Mucosa of descending colon (tissue), 3 donors: Measurements from ENCODE around the gene CAMKK1. TPM values are rescaled to one million over a fixed set of nuclear protein-coding genes. Genes with fewer than 3 reads are reported as not detected.
A peak's percentile ranks its signal among the peaks of the same experiment; 100 is the strongest.

Experiments
- ATAC-seq: fragments of 200-7000 bp; cut with Tn5 transposase; one replicate; pipeline ENCODE4 v1.9.1; 2020; ENCODE audit warnings: mild to moderate bottlenecking, moderate library complexity
- DNase-seq, 3 donors: peaks; one replicate each; pipeline ENCODE4 v3.0.0-alpha.2; 2020
- H3K36me3 ChIP-seq: fragments of 200-600 bp; one replicate; pipeline ENCODE4 v1.8.0; 2021; ENCODE audit warnings: low read depth, mild to moderate bottlenecking
- H3K4me1 ChIP-seq: fragments of 200-600 bp; one replicate; pipeline ENCODE4 v1.8.0; 2021; ENCODE audit warnings: low read depth, mild to moderate bottlenecking
- H3K4me3 ChIP-seq: fragments of 200-600 bp; one replicate; pipeline ENCODE4 v1.8.0; 2021; ENCODE audit warnings: mild to moderate bottlenecking
- H3K9me3 ChIP-seq: fragments of 200-600 bp; one replicate; pipeline ENCODE4 v1.8.0; 2021; ENCODE audit warnings: mild to moderate bottlenecking
- intact Hi-C, 2 donors: fragments of 100-400 bp; cut with DNase I in 1 of 2; cut with micrococcal nuclease in 1 of 2; formaldehyde crosslinking; loops; one replicate each; pipeline versions ENCODE4 v1.11.0 to v1.11.1; 2022; cut with DNase I, micrococcal nuclease
- total RNA-seq, 3 donors: library from RNA; stranded (reverse); fragmentation: NEBNext Ultra II Directional in 2 of 3; extraction: Animal tissue kit (Norgen Biotek cat#: 25700) in 2 of 3; gene quantifications; one replicate each; pipeline versions ENCODE4 v1.2.1 to v1.2.4, GENCODE V29; 2021 to 2023
- TF ChIP-seq, protein P1 (sequence below): fragments of 200-600 bp; IDR thresholded peaks from one replicate; pipeline ENCODE4 v1.8.0; 2022; ENCODE audit warnings: antibody characterized with exemption, mild to moderate bottlenecking
- donor health status: DM: no; HTN: no; CAD: no; lungs with moderate emphysema.
- donor health status: DM: no; HTN: no; CAD: no.
- donor health status: DM: no; HTN: yes; CAD: no.

The CAMKK1 gene
- total RNA-seq, 3 donors from 2014 or later = 4.8 to 11.6 (median 6.2) TPM

DNA sequence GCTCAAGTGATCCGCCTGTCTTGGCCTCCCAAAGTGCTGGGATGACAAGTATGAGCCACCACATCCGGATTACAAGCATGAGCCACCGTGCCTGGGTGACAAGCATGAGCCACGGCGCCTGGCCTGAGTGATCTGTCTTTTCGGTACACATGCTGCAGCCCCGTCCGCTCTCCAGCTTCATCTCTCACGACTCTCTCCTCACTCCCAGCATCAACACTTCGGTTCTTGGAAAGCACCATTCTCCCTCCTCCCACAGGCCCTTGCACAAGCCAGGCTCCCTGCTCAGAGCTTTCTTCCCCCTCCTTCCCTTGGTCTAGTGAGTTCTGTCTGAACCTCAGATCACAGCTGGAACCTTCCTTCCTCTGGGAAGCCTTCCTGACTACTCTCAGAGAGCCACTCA is 40.3 kb downstream of the CAMKK1 start:
- ATAC-seq (no peak), DNase-seq (peak in 2 of 3 donors; percentile 7 to 20)
- TF ChIP-seq, protein P1, sequence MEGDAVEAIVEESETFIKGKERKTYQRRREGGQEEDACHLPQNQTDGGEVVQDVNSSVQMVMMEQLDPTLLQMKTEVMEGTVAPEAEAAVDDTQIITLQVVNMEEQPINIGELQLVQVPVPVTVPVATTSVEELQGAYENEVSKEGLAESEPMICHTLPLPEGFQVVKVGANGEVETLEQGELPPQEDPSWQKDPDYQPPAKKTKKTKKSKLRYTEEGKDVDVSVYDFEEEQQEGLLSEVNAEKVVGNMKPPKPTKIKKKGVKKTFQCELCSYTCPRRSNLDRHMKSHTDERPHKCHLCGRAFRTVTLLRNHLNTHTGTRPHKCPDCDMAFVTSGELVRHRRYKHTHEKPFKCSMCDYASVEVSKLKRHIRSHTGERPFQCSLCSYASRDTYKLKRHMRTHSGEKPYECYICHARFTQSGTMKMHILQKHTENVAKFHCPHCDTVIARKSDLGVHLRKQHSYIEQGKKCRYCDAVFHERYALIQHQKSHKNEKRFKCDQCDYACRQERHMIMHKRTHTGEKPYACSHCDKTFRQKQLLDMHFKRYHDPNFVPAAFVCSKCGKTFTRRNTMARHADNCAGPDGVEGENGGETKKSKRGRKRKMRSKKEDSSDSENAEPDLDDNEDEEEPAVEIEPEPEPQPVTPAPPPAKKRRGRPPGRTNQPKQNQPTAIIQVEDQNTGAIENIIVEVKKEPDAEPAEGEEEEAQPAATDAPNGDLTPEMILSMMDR = no peak
- intact Hi-C loops = loop anchor here in 1 of 2 donors (10.0 kb wide), 1 partner anchor 1808 kb away; the partner anchor contains the start of gene OVCA2
- Histone ChIP-seq H3K4me3 (no peak overlapping the region), H3K36me3 (no peaks in the 10 kb centered on the region), H3K9me3 (no peaks in the 10 kb centered on the region), H3K4me1 (no peaks in the 10 kb centered on the region)

DNA sequence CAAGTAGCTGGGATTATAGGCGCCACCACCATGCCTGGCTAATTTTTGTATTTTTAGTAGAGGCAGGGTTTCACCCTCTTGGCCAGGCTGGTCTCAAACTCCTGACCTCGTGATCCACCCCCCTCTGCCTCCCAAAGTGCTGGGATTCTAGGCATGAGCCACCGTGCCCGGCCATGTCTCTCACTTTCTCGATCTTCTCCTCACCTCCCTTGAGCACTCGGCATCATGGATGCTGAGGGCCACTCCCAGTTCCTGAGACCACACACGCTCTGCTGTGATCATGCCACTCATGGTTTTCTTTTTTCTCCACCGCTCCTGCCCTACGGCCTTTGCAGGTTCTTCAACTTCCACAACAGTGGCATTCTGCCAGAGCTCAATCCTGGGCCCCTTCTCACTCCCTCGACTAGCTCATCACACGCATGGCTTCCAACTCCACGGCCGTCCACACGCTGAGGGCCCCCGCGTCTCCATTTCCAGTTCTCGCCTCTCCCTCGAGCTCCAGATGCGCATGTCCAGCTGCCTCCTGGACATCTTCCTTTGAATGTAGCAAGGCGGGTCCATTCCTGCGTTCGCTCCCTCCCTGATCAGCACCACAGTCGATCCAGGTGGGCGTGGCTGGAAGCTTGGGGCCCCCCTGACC is 41.3 kb downstream of the CAMKK1 start:
- ATAC-seq = no peak
- Histone ChIP-seq H3K9me3 (no peaks in the 10 kb centered on the region), H3K4me1 (no peaks in the 10 kb centered on the region), H3K36me3 (no peaks in the 10 kb centered on the region), H3K4me3 (no peak overlapping the region)
- TF ChIP-seq, protein P1 = no peak
- peak in 2 of 3 donors; percentile 11 to 39 for DNase-seq
- intact Hi-C loops = loop anchor here in 1 of 2 donors (10.0 kb wide), 1 partner anchor 1807 kb away; the partner anchor contains the start of gene OVCA2

DNA sequence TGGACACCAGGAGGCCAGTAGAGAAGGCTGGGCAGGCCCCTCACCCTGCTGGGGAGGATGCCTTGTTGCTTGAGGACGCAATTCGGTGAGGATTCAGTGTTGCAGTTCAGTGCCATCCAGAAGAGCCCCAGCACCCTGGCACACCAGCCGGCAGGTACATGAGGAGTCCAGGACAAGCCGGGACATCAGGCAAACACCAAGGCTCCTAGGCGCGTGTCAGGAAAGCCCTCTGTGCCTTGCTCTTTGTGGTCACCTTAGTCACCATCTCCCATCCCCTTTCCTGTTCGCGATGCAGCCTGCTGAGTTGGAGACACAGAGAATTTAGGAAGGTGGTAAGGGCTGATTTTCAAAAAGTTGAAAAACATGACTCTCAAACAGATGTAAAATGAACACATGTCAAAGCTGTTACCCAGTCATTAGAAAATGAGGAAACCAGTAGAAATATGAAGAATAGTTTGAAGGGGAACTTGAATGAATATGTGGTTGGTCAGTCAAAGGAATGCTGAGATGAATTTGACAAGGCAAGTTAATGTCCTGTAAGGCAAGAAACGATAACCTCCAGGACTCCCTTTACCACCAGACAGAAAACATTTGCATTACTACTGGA is 44.5 kb downstream of the CAMKK1 start:
- DNase-seq (peak in 2 of 3 donors; percentile 16 to 38), ATAC-seq (no peak)
- H3K4me1 ChIP-seq = peaks cover 16% of the 10 kb centered on the region
- H3K4me3 ChIP-seq = no peak overlapping the region
- TF ChIP-seq, protein P1 = no peak
- intact Hi-C loops = no loop called here
- H3K36me3 ChIP-seq = no peaks in the 10 kb centered on the region
- H3K9me3 ChIP-seq = no peaks in the 10 kb centered on the region

DNA sequence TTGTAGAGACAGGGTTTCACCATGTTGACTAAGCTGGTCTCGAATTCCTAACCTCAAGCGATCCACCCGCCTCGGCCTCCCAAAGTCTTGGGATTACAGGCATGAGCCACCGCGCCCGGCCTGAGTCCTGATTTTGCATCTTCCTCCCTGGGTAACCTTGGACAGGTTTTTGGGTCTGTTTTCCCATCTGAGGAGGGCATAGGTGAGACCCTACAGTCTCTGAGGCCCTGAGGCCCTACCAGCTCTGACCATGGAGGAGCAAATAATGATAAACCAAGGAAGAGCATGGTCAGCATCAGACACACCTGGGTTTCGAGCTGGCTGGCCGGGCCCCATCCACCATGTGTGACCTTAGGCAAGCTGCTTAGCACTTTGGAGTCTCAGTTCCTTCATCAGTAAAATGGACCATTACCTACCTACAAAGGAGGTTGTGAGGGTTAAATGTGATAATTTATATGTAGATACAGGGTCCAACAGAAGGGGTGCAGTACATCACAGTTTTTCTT is 45.6 kb downstream of the CAMKK1 start:
- no peak overlapping the region for H3K4me3 ChIP-seq
- no peak for ATAC-seq
- H3K9me3 ChIP-seq = no peaks in the 10 kb centered on the region
- H3K4me1 ChIP-seq = peaks cover 16% of the 10 kb centered on the region
- intact Hi-C loops = no loop called here
- peak in 2 of 3 donors; percentile 19 to 46 for DNase-seq
- TF ChIP-seq, protein P1 = no peak
- H3K36me3 ChIP-seq = peaks cover 6% of the 10 kb centered on the region

DNA sequence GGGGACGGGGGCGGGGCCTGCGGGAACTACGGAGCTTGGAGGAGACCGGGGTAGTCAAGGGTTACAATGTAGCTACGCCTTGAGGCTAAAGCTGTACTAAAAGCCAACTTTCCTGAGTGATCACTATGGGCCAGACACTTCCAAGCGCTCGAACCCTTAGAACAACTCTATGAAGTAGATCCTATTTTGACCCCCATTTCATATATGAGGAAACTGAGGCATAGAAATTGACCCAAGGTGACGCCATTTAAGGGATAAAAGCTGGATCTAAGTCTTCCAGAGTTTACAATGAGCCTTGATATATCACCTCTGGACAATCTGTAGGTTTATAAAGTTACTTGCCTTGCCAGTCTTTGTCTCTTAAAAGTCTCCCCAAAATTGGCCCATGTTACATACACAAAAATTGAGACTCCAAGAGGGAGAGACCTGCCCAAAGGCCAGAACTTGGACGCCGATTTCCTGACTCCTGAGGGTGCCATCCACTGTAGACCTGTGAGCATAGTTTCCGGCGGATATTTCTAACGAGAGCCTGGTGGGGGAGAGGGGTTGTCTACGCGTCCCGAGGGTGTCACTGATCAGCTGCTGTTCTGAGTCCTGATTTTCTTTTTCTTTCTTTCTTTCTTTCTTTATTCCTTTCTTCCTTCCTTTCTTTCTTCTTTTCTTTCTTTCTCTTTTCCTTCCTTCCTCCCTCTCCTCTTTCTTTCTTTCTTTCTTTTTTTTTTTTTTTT is 46.3 kb downstream of the CAMKK1 start:
- intact Hi-C loops = no loop called here
- DNase-seq = peak in 2 of 3 donors; percentile 24 to 40

More for the DNA sequence above, 46.3 kb downstream of the CAMKK1 start:
- no peaks in the 10 kb centered on the region for H3K9me3 ChIP-seq
- peaks cover 16% of the 10 kb centered on the region for H3K4me1 ChIP-seq
- peaks cover 9% of the 10 kb centered on the region for H3K36me3 ChIP-seq
- H3K4me3 ChIP-seq = no peak overlapping the region
- ATAC-seq = no peak
- TF ChIP-seq, protein P1 = no peak
